ENCODE data around the gene ANO3. TPM values are rescaled to one million over a fixed set of nuclear protein-coding genes. Genes with fewer than 3 reads are reported as not detected.

The ANO3 gene
- polyA plus RNA-seq, 3 donors = not detected

DNA sequence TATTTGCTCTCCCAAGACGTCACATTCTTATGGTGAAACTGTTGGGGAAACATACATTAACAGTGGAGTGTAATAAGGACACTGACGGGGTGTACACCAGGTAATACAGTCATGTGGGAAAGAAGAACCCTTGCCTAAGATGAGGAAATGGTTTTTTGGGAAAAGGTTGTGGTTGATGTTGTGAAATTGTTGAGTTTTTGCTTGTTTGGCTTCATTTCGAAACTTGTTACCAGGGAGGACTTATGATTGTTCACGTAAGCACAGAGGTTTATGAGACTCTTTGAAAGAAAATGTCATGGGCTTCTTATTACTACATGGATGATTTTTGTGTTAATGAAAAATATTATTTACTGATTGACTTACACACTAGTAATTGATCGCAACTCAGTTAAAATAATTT, 16.8 kb downstream of the ANO3 start:
- Mint-ChIP-seq H3K9me3 (peaks cover 0 to 7% (median 0%) of the 10 kb centered on the region in 7 donors), H3K36me3 (no peaks in the 10 kb centered on the region), H3K4me3 (no peak overlapping the region), H3K27me3 (ENCODE audit: low read depth in 3 of 3) (peaks cover 0 to 4% (median 3%) of the 10 kb centered on the region in 3 donors), H3K27ac (no peak overlapping the region), H3K4me1 (no peaks in the 10 kb centered on the region)
- DNase-seq = no peak
- H2AFZ ChIP-seq (ENCODE audit: insufficient read depth, low read depth, low read length, poor library complexity, severe bottlenecking) = no peak overlapping the region
- H3K4me1 ChIP-seq (ENCODE audit: control insufficient read depth in 1 of 2, insufficient read depth in 2 of 2, low read length in 2 of 2) = no peaks in the 10 kb centered on the region
- H4K20me1 ChIP-seq (ENCODE audit: insufficient read depth, low read length) = no peaks in the 10 kb centered on the region
- H3K9ac ChIP-seq (ENCODE audit: insufficient read depth, low read length, poor library complexity, severe bottlenecking) = no peak overlapping the region
- H3K4me2 ChIP-seq (replicated peaks; ENCODE audit: extremely low read depth, low read length, poor library complexity, severe bottlenecking) = no peak overlapping the region
- WGBS (ENCODE audit: insufficient coverage) = 62% methylated on average over 2 of the region's 5 CpGs
- H3K4me3 ChIP-seq (replicated peaks in 1 of 3; ENCODE audit: low read depth in 2 of 3, low read length in 3 of 3) = no peak overlapping the region
- TF ChIP-seq, protein P1, sequence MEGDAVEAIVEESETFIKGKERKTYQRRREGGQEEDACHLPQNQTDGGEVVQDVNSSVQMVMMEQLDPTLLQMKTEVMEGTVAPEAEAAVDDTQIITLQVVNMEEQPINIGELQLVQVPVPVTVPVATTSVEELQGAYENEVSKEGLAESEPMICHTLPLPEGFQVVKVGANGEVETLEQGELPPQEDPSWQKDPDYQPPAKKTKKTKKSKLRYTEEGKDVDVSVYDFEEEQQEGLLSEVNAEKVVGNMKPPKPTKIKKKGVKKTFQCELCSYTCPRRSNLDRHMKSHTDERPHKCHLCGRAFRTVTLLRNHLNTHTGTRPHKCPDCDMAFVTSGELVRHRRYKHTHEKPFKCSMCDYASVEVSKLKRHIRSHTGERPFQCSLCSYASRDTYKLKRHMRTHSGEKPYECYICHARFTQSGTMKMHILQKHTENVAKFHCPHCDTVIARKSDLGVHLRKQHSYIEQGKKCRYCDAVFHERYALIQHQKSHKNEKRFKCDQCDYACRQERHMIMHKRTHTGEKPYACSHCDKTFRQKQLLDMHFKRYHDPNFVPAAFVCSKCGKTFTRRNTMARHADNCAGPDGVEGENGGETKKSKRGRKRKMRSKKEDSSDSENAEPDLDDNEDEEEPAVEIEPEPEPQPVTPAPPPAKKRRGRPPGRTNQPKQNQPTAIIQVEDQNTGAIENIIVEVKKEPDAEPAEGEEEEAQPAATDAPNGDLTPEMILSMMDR (IDR thresholded peaks at IDR 0.05) = no peak
- no peaks in the 10 kb centered on the region for H3K79me2 ChIP-seq (ENCODE audit: insufficient read depth, low read length)
- intact Hi-C loops (cut with micrococcal nuclease) = no loop called here
- H3K27me3 ChIP-seq (ENCODE audit: control insufficient read depth in 2 of 2, insufficient read depth in 2 of 2, low read length in 2 of 2) = no peaks in the 10 kb centered on the region
- H3K36me3 ChIP-seq (replicated peaks in 1 of 2; ENCODE audit: control insufficient read depth in 1 of 2, insufficient read depth in 2 of 2, low read length in 2 of 2) = no peaks in the 10 kb centered on the region
- no peak overlapping the region for H3K27ac ChIP-seq (ENCODE audit: low read depth in 1 of 2, low read length in 2 of 2)
- H3K9me3 ChIP-seq (replicated peaks in 1 of 2; ENCODE audit: control insufficient read depth in 1 of 2, insufficient read depth in 1 of 2, low read length in 2 of 2) = no peaks in the 10 kb centered on the region

DNA sequence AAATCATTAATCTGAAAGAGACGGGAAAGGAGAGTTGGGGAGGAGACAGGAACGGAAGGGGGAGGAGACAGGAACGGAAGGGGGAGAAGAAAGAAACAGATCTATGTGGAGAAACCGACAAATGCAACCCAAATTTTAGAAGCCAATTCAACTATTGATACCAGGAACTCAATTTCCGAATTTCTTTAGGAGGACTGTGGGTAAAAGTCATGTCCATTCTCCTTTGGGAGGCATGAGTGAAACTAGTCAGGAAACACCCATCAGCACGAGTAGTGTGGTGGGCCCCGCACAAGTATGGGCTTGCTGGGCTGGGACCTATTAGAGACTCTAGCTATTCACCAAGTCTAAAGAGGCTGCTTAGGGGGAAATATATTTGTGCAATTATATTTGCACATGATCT, 18.1 kb downstream of the ANO3 start:
- H3K27ac ChIP-seq (ENCODE audit: low read depth in 1 of 2, low read length in 2 of 2) = no peak overlapping the region
- no peaks in the 10 kb centered on the region for H3K36me3 ChIP-seq (replicated peaks in 1 of 2; ENCODE audit: control insufficient read depth in 1 of 2, insufficient read depth in 2 of 2, low read length in 2 of 2)
- no peaks in the 10 kb centered on the region for H4K20me1 ChIP-seq (ENCODE audit: insufficient read depth, low read length)
- H3K27me3 Mint-ChIP-seq (ENCODE audit: low read depth in 3 of 3) = peaks cover 0 to 3% (median 1%) of the 10 kb centered on the region in 3 donors
- intact Hi-C loops (cut with micrococcal nuclease) = no loop called here
- no peaks in the 10 kb centered on the region for H3K36me3 Mint-ChIP-seq
- no peaks in the 10 kb centered on the region for H3K4me1 Mint-ChIP-seq
- H3K9me3 ChIP-seq (replicated peaks in 1 of 2; ENCODE audit: control insufficient read depth in 1 of 2, insufficient read depth in 1 of 2, low read length in 2 of 2) = no peaks in the 10 kb centered on the region
- H3K4me2 ChIP-seq (replicated peaks; ENCODE audit: extremely low read depth, low read length, poor library complexity, severe bottlenecking) = no peak overlapping the region
- no peak overlapping the region for H3K4me3 Mint-ChIP-seq
- H3K4me3 ChIP-seq (replicated peaks in 1 of 3; ENCODE audit: low read depth in 2 of 3, low read length in 3 of 3) = no peak overlapping the region
- H3K27me3 ChIP-seq (ENCODE audit: control insufficient read depth in 2 of 2, insufficient read depth in 2 of 2, low read length in 2 of 2) = no peaks in the 10 kb centered on the region
- H3K4me1 ChIP-seq (ENCODE audit: control insufficient read depth in 1 of 2, insufficient read depth in 2 of 2, low read length in 2 of 2) = no peaks in the 10 kb centered on the region
- peaks cover 0 to 7% (median 0%) of the 10 kb centered on the region in 7 donors for H3K9me3 Mint-ChIP-seq
- no peak overlapping the region for H2AFZ ChIP-seq (ENCODE audit: insufficient read depth, low read depth, low read length, poor library complexity, severe bottlenecking)
- TF ChIP-seq, protein P1 (IDR thresholded peaks at IDR 0.05) = no peak
- H3K27ac Mint-ChIP-seq = no peak overlapping the region
- no peaks in the 10 kb centered on the region for H3K79me2 ChIP-seq (ENCODE audit: insufficient read depth, low read length)
- 100% methylated on average over 1 of the region's 7 CpGs for WGBS (ENCODE audit: insufficient coverage)
- no peak for DNase-seq
- no peak overlapping the region for H3K9ac ChIP-seq (ENCODE audit: insufficient read depth, low read length, poor library complexity, severe bottlenecking)
